Measurements from ENCODE around the gene KLHL30. TPM values are rescaled to one million over a fixed set of nuclear protein-coding genes. Genes with fewer than 3 reads are reported as not detected.

Gene KLHL30
- total RNA-seq, 4 donors from 2014 or later = 0.13 to 0.64 (median 0.34) TPM

DNA sequence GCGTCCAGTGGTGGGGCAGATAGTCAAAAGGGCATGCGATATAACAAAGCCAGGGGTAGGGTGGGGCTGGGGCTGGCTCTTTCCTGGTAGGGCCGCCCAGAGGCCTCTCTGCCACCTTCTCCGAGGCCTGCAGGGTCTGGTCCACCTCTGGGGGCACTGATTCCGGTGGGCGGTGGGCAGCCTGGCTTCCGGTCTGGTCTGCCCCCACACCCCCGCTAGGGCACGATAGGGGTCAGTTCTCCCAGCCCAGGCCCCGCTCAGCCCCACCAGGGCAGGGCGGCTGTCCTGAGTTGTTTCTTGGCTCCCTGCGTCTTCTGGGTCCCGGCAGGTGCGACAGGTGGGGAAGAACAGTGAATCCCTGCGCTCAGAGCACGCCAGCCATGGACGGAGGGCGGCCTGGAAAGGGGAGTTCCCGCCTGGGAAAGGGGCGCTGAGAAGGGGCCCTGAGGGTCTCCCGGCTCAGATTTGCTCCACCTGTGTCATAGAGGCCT is 19.6 kb downstream of the KLHL30 start:
- H3K4me3 ChIP-seq (ENCODE audit: low read depth, poor library complexity, severe bottlenecking) = no peak overlapping the region
- intact Hi-C loops (cut with DNase I; ENCODE audit: low total_unique reads) = no loop called here

DNA sequence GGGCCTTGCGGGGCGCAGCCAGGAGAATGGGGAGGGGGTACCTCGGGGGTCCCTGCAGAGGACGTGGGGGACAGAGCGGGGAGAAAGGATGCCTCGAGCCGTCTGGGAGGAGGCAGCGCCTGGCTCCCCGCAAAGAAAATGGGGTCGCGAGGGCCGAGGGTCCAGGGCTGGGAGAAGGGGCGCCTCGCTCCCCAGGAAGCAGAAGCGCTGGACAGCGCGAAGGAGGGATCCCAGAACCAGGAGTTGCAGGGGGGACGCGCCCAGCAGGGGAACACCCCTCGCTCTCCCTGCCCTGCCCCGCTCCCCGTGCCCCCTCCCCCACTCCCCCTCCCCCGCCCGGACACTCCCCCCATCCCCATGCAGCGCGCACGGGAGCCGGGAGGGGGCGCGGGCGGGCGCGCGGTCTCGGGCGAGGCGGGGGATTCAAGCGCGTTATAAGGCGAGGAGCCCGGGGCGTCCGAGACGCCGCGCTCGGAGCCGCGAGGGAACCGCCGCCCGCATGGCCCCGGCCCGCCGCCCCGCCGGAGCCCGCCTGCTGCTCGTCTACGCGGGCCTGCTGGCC is 20.1 kb downstream of the KLHL30 start, which contains the start of gene ERFE:
TSS of gene ERFE (plus strand) at position 462 of the 562 bp plus-strand sequence. CDS start at position 500, 38 bp downstream.
- DNase-seq (ENCODE audit: low spot score in 2 of 2) = no peak
- TF ChIP-seq POLR2A (IDR thresholded peaks at IDR 0.05) = no peak
- TF ChIP-seq, protein P1, sequence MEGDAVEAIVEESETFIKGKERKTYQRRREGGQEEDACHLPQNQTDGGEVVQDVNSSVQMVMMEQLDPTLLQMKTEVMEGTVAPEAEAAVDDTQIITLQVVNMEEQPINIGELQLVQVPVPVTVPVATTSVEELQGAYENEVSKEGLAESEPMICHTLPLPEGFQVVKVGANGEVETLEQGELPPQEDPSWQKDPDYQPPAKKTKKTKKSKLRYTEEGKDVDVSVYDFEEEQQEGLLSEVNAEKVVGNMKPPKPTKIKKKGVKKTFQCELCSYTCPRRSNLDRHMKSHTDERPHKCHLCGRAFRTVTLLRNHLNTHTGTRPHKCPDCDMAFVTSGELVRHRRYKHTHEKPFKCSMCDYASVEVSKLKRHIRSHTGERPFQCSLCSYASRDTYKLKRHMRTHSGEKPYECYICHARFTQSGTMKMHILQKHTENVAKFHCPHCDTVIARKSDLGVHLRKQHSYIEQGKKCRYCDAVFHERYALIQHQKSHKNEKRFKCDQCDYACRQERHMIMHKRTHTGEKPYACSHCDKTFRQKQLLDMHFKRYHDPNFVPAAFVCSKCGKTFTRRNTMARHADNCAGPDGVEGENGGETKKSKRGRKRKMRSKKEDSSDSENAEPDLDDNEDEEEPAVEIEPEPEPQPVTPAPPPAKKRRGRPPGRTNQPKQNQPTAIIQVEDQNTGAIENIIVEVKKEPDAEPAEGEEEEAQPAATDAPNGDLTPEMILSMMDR (IDR thresholded peaks at IDR 0.05) = no peak
- intact Hi-C loops (cut with DNase I; ENCODE audit: low total_unique reads) = no loop called here
- no peak within 1 kb of the TSS for H3K4me3 ChIP-seq (ENCODE audit: low read depth, poor library complexity, severe bottlenecking)
- 8 to 13% methylated on average over 22 to 55 of the region's 61 CpGs for WGBS, 2 donors

More for the DNA sequence above, 19.6 kb downstream of the KLHL30 start:
- TF ChIP-seq POLR2A (IDR thresholded peaks at IDR 0.05) = no peak
- TF ChIP-seq, protein P1 (IDR thresholded peaks at IDR 0.05) = no peak
- WGBS, 2 donors = 55 to 67% methylated on average over 18 to 21 of the region's 21 CpGs
- DNase-seq (ENCODE audit: low spot score in 2 of 2) = no peak

DNA sequence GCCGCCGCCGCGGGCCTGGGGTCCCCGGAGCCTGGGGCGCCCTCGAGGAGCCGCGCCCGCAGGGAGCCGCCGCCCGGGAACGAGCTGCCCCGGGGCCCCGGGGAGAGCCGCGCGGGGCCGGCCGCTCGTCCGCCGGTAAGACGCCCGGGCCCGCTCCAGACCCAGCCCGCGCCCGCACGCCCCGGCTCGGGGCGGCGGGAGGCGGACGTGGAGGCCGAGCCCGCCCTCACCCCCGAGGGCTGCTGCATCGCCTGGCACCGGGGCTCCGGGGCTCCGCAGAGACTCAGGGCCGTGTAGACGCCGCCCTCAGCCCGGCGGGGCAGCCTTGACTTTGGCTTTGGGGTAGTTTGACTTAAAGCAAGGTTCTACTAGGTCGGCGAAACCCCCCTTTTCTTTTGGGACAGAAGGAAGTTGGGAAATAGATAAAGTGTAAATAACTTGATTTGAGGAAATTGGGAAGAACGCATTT is 20.6 kb downstream of the KLHL30 start:
- no peak overlapping the region for H3K4me3 ChIP-seq (ENCODE audit: low read depth, poor library complexity, severe bottlenecking)
- TF ChIP-seq, protein P1 (IDR thresholded peaks at IDR 0.05) = no peak
- TF ChIP-seq POLR2A (IDR thresholded peaks at IDR 0.05) = no peak
- no peak for DNase-seq (ENCODE audit: low spot score in 2 of 2)
- 5 to 7% methylated on average over 8 to 26 of the region's 52 CpGs for WGBS, 2 donors
- intact Hi-C loops (cut with DNase I; ENCODE audit: low total_unique reads) = no loop called here

DNA sequence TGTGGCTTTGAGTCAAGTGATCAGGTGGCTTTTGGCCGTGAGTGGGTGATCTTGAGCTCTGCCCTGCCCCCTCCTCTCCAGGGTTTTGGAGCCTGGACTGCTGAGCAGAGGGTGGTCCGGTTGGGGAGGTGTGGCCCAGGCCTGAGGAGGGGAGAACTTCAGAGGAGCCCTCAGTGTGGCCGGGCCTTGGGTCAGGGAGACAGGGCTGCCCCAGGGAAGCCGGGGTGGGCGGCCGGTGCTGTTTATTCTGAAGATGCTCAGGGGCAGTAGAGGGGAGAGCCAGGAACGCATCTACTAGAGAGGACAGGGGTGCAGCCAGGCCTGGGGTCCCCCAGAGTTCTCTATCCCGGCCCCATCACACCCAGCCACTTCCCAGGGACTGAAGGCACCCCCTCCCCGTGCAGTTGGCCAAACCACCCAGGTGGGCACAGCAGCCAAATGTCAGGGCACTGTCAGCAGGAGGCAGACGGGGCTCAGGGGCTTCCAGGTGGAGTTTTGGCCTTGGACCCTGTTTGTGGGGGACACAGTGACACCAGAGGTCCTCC is 21.3 kb downstream of the KLHL30 start:
- 71 to 72% methylated on average over 9 of the region's 10 CpGs for WGBS, 2 donors
- TF ChIP-seq POLR2A (IDR thresholded peaks at IDR 0.05) = no peak
- TF ChIP-seq, protein P1 (IDR thresholded peaks at IDR 0.05) = no peak
- no peak for DNase-seq (ENCODE audit: low spot score in 2 of 2)
- no peak overlapping the region for H3K4me3 ChIP-seq (ENCODE audit: low read depth, poor library complexity, severe bottlenecking)
- intact Hi-C loops (cut with DNase I; ENCODE audit: low total_unique reads) = no loop called here

DNA sequence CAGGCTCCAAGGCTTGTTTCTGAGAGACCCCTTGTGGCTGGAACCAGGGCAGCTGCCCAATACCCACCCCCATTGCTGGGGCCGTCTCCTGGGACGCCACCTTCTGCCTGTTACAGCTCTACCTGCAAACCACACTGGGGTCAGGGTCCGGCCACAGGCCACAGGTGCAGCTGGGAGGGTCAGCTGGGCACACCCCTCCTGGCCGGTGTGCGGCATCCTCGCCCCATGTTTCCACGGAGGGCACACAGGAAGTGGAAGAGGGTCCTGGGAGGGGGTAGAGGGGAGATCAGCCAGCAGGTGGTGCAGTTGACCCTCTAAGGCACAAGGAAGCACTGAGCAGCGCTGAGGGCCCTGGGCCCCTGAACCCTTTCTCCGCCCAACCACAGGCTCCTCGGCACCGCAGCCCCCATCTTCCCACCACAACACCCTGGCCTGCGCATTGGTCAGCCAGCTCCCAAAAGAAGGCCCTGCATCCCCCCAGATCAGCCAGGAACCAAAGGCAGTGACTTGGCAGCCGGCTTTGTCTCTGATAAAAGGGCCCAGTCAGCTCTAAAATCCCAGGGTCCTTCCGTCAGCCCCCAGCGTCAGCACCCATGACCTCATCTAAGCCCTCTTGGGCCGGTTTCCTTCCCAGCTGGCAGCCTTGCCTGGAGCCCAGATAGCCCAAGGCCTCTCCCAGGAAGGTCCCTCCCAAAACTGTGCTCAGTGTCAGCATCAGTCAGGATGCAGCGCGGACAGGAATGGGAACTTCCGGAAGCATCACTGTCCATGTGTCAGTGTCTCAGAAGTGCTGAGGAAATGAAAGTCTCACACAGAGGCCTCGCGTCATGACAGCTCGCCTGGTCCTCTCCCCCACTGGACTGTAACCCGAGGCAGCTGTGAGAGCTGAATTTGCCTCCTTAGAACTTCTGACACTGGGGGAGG is 22.0 kb downstream of the KLHL30 start:
- H3K4me3 ChIP-seq (ENCODE audit: low read depth, poor library complexity, severe bottlenecking) = no peak overlapping the region
- intact Hi-C loops (cut with DNase I; ENCODE audit: low total_unique reads) = no loop called here
- 74 to 79% methylated on average over 18 to 23 of the region's 23 CpGs for WGBS, 2 donors
- TF ChIP-seq, protein P1 (IDR thresholded peaks at IDR 0.05) = no peak
- TF ChIP-seq POLR2A (IDR thresholded peaks at IDR 0.05) = no peak
- no peak for DNase-seq (ENCODE audit: low spot score in 2 of 2)
